ENCODE data around the gene ACTR5. TPM values are rescaled to one million over a fixed set of nuclear protein-coding genes. Genes with fewer than 3 reads are reported as not detected.

ACTR5 gene
- total RNA-seq, 1 experiment from 2014 or later: 9.8 TPM

DNA sequence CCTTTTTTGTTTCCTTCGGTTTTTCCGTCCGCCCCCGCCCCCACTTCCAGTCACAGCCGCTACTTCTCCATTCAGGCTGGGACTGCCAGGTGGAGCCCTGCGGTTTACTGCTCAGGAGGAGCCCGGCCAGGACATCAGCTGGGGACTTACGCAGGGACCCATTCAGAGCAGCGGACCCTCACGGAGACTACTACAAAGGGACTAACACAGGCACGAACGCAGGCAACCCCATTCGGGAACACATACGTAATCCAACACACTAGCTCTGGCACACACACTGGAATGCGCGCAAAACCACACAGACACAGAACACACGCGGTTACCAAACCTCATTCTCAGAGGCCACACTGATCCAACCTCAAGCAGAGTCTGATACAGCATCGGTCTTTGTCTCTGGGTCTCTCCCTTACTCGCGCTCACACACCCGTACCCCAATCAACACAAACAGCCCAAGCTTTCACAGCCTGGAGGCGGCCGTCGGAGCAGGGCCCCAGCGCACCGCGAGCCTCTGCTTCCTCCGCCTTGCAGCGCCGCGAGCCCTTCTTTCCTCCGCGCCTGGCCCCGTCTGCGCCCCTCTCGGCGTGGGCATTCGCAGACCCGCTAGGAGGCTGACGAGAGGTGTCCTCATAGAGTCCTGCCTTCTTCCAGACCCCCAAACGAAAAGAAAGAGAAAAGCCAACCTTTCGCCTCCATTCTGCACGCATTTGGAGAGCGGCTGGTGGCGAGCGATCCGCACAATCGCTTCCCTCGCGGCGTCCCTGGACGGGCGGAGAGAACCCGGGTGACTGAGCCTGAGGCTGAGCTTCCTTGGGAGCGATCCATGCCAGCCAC, 25.0 kb upstream of the ACTR5 start:
- POLR2A ChIA-PET: interaction anchor here (1.4 kb wide), 1 partner anchor 90 kb away, joined by 3 read pairs; no protein-coding TSS in a partner anchor

DNA sequence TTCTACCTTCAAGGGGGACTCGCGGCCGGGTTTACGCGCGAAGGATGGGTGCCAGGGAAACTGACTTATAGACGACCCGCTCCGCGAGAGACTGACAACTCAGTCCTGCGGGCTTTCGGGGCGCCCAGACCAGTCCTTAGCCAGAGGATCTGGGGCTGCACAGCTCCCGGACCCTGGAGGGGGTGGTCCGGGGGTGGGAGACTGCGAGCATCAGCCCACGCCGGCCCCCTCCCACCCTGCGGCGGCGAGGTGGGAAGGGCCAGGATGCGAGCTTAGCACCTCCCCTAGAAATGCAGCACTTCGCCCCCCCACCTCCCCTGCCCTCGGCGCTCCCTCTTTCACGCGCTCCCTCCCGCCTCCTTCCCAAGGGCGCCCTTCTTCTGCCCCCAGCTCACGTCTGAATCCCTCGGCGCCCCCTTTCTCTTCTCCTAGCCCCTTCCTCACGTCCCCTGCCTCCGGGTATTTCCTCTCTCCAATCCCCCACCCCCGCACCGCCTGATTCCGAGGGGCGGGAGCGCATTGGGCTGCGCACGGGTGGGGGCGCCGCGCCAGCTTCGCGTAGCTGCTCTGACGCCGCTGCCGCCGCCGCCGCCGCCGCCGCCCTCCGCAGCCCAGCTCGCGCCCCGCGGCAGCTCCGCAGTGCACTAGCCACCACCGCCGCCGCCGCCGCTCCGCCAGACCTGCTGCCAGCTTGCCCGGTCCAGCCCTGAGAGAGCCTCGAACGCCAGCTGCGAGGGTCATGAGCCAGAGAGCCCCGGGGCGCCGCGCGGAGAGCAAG, 24.2 kb upstream of the ACTR5 start, which contains the start of gene SLC32A1:
Gene SLC32A1, plus strand, starts transcription at position 639 of the 778 bp plus-strand sequence. CDS start 239 bp downstream, outside the sequence.
- DNase-seq (ENCODE audit: low spot score): peak; percentile 54
- peaks cover 55% of the 10 kb centered on the region for H3K4me1 Mint-ChIP-seq
- ATAC-seq: no peak
- ChIA-PET CTCF (interaction anchor here (0.6 to 11.1 kb wide), 26 partner anchors 9 to 685 kb away, joined by 3 to 188 read pairs (median 16); partner anchors contain the start of gene ACTR5), POLR2A (interaction anchor here (1.4 to 2.0 kb wide), 2 partner anchors 25 to 90 kb away, joined by 3 to 6 read pairs; partner anchors contain the start of gene ACTR5)
- H3K36me3 Mint-ChIP-seq: no peaks in the 10 kb centered on the region
- no peak within 1 kb of the TSS for H3K27ac Mint-ChIP-seq
- TF ChIP-seq CREB1 (CRISPR knock-in tag; IDR thresholded peaks at IDR 0.05) (0 out of 2 replicates have a peak, but pooled peaks have one; percentile 33), JUN (CRISPR knock-in tag; IDR thresholded peaks at IDR 0.05) (0 out of 2 replicates have a peak, but pooled peaks have one; percentile 10), SOX15 (CRISPR knock-in tag; IDR thresholded peaks at IDR 0.05) (no peak)
- TF ChIP-seq, protein P1, sequence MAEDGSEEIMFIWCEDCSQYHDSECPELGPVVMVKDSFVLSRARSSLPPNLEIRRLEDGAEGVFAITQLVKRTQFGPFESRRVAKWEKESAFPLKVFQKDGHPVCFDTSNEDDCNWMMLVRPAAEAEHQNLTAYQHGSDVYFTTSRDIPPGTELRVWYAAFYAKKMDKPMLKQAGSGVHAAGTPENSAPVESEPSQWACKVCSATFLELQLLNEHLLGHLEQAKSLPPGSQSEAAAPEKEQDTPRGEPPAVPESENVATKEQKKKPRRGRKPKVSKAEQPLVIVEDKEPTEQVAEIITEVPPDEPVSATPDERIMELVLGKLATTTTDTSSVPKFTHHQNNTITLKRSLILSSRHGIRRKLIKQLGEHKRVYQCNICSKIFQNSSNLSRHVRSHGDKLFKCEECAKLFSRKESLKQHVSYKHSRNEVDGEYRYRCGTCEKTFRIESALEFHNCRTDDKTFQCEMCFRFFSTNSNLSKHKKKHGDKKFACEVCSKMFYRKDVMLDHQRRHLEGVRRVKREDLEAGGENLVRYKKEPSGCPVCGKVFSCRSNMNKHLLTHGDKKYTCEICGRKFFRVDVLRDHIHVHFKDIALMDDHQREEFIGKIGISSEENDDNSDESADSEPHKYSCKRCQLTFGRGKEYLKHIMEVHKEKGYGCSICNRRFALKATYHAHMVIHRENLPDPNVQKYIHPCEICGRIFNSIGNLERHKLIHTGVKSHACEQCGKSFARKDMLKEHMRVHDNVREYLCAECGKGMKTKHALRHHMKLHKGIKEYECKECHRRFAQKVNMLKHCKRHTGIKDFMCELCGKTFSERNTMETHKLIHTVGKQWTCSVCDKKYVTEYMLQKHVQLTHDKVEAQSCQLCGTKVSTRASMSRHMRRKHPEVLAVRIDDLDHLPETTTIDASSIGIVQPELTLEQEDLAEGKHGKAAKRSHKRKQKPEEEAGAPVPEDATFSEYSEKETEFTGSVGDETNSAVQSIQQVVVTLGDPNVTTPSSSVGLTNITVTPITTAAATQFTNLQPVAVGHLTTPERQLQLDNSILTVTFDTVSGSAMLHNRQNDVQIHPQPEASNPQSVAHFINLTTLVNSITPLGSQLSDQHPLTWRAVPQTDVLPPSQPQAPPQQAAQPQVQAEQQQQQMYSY (CRISPR knock-in tag; IDR thresholded peaks at IDR 0.05): peak; percentile 93
- peak within 1 kb of the TSS; percentile 74 for H3K4me3 Mint-ChIP-seq
- no peaks in the 10 kb centered on the region for H3K9me3 Mint-ChIP-seq
- peaks cover 100% of the 10 kb centered on the region for H3K27me3 Mint-ChIP-seq (ENCODE audit: low read depth)

More for the DNA sequence above, 25.0 kb upstream of the ACTR5 start:
- peak; percentile 4; the same call in 1 of the 2 replicates for ATAC-seq
- Mint-ChIP-seq H3K27ac (no peak overlapping the region), H3K9me3 (no peaks in the 10 kb centered on the region), H3K27me3 (ENCODE audit: low read depth) (peaks cover 100% of the 10 kb centered on the region), H3K4me3 (peak overlapping the region; percentile 72), H3K36me3 (no peaks in the 10 kb centered on the region), H3K4me1 (peaks cover 52% of the 10 kb centered on the region)
- CTCF ChIA-PET: interaction anchor here (0.8 to 11.1 kb wide), 15 partner anchors 8 to 315 kb away, joined by 3 to 188 read pairs (median 18); partner anchors contain the start of gene ACTR5
- peak; percentile 39 for DNase-seq (ENCODE audit: low spot score)
- TF ChIP-seq, protein P2, sequence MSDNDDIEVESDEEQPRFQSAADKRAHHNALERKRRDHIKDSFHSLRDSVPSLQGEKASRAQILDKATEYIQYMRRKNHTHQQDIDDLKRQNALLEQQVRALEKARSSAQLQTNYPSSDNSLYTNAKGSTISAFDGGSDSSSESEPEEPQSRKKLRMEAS (CRISPR knock-in tag; IDR thresholded peaks at IDR 0.05): no peak
- TF ChIP-seq JUN (CRISPR knock-in tag; IDR thresholded peaks at IDR 0.05) (0 out of 2 replicates have a peak, but pooled peaks have one; percentile 5), IRF2 (CRISPR knock-in tag; IDR thresholded peaks at IDR 0.05; ENCODE audit: borderline replicate concordance, low read depth) (no peak), CREM (CRISPR knock-in tag; IDR thresholded peaks at IDR 0.05) (no peak)
- TF ChIP-seq, protein P3, sequence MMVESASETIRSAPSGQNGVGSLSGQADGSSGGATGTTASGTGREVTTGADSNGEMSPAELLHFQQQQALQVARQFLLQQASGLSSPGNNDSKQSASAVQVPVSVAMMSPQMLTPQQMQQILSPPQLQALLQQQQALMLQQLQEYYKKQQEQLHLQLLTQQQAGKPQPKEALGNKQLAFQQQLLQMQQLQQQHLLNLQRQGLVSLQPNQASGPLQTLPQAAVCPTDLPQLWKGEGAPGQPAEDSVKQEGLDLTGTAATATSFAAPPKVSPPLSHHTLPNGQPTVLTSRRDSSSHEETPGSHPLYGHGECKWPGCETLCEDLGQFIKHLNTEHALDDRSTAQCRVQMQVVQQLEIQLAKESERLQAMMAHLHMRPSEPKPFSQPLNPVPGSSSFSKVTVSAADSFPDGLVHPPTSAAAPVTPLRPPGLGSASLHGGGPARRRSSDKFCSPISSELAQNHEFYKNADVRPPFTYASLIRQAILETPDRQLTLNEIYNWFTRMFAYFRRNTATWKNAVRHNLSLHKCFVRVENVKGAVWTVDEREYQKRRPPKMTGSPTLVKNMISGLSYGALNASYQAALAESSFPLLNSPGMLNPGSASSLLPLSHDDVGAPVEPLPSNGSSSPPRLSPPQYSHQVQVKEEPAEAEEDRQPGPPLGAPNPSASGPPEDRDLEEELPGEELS (CRISPR knock-in tag; IDR thresholded peaks at IDR 0.05): no peak
- TF ChIP-seq, protein P4, sequence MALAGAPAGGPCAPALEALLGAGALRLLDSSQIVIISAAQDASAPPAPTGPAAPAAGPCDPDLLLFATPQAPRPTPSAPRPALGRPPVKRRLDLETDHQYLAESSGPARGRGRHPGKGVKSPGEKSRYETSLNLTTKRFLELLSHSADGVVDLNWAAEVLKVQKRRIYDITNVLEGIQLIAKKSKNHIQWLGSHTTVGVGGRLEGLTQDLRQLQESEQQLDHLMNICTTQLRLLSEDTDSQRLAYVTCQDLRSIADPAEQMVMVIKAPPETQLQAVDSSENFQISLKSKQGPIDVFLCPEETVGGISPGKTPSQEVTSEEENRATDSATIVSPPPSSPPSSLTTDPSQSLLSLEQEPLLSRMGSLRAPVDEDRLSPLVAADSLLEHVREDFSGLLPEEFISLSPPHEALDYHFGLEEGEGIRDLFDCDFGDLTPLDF (CRISPR knock-in tag; IDR thresholded peaks at IDR 0.05): no peak
- TF ChIP-seq, protein P5, sequence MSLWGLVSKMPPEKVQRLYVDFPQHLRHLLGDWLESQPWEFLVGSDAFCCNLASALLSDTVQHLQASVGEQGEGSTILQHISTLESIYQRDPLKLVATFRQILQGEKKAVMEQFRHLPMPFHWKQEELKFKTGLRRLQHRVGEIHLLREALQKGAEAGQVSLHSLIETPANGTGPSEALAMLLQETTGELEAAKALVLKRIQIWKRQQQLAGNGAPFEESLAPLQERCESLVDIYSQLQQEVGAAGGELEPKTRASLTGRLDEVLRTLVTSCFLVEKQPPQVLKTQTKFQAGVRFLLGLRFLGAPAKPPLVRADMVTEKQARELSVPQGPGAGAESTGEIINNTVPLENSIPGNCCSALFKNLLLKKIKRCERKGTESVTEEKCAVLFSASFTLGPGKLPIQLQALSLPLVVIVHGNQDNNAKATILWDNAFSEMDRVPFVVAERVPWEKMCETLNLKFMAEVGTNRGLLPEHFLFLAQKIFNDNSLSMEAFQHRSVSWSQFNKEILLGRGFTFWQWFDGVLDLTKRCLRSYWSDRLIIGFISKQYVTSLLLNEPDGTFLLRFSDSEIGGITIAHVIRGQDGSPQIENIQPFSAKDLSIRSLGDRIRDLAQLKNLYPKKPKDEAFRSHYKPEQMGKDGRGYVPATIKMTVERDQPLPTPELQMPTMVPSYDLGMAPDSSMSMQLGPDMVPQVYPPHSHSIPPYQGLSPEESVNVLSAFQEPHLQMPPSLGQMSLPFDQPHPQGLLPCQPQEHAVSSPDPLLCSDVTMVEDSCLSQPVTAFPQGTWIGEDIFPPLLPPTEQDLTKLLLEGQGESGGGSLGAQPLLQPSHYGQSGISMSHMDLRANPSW (CRISPR knock-in tag; conservative IDR thresholded peaks at IDR 0.05; ENCODE audit: low read depth): no peak
- TF ChIP-seq, protein P6, sequence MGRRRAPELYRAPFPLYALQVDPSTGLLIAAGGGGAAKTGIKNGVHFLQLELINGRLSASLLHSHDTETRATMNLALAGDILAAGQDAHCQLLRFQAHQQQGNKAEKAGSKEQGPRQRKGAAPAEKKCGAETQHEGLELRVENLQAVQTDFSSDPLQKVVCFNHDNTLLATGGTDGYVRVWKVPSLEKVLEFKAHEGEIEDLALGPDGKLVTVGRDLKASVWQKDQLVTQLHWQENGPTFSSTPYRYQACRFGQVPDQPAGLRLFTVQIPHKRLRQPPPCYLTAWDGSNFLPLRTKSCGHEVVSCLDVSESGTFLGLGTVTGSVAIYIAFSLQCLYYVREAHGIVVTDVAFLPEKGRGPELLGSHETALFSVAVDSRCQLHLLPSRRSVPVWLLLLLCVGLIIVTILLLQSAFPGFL (CRISPR knock-in tag; IDR thresholded peaks at IDR 0.05; ENCODE audit: borderline replicate concordance): no peak
